ENCODE data around the gene SLC25A25. TPM values are rescaled to one million over a fixed set of nuclear protein-coding genes. Genes with fewer than 3 reads are reported as not detected.

SLC25A25 gene
- total and polyA plus RNA-seq, 10 of the 15 experiments (the other 5 are each of a cell fraction or from before 2014, with no cell fraction given) = 0.04 to 17.1 (median 12.4) TPM; not detected in 1

- H3K36me3 ChIP-seq (ENCODE audit: control insufficient read depth in 2 of 2, insufficient read depth in 2 of 2, low read length in 1 of 2) = no peaks in the 10 kb centered on the region
- no peaks in the 10 kb centered on the region for H4K20me1 ChIP-seq (ENCODE audit: control insufficient read depth, insufficient read depth)
- POLR2A ChIA-PET = interaction anchor here (0.7 kb wide), 2 partner anchors 12 to 55 kb away, joined by 4 to 6 read pairs; no protein-coding TSS in a partner anchor
- SMC1A ChIA-PET (ENCODE audit: uncharacterized antibody, unreplicated experiment) = interaction anchor here (0.6 to 1.1 kb wide), 2 partner anchors 15 to 69 kb away, joined by 3 to 7 read pairs; no protein-coding TSS in a partner anchor
- no peak for DNase-seq (ENCODE audit: low read depth, low spot score)
- H3K4me3 ChIP-seq = no peak overlapping the region
- no peaks in the 10 kb centered on the region for H3K27me3 ChIP-seq (replicated peaks in 1 of 2; ENCODE audit: control insufficient read depth in 2 of 2, insufficient read depth in 2 of 2, low read length in 1 of 2)
- RAD21 ChIA-PET (ENCODE audit: unreplicated experiment) = no interaction called here
- no peak for FAIRE-seq
- intact Hi-C loops (cut with micrococcal nuclease; ENCODE audit: unreplicated experiment) (no loop called here), in situ Hi-C loops (cut with MboI) (no loop called here)
- WGBS (ENCODE audit: insufficient coverage, insufficient replicate concordance, low lambda C conversion rate, missing lambda C conversion rate) = 40% methylated on average over 8 of the region's 8 CpGs
- no peak overlapping the region for H3K27ac ChIP-seq (ENCODE audit: control insufficient read depth, insufficient read depth)
- H3K9ac ChIP-seq (ENCODE audit: control insufficient read depth, insufficient read depth, low read length) = no peak overlapping the region
- ATAC-seq = no peak
- no peaks in the 10 kb centered on the region for H3K9me3 ChIP-seq (replicated peaks; ENCODE audit: control insufficient read depth, insufficient read depth, low read length)
- CTCF ChIA-PET = interaction anchor here (1.0 to 1.3 kb wide), 2 partner anchors 60 to 116 kb away, joined by 3 to 6 read pairs; no protein-coding TSS in a partner anchor
- H3K4me2 ChIP-seq (ENCODE audit: control insufficient read depth, insufficient read depth) = no peak overlapping the region
- H2AFZ ChIP-seq (ENCODE audit: control insufficient read depth, low read depth, low read length) = no peak overlapping the region
- no peaks in the 10 kb centered on the region for H3K79me2 ChIP-seq (ENCODE audit: control insufficient read depth, insufficient read depth, low read length)
- H3K4me1 ChIP-seq (ENCODE audit: control insufficient read depth, insufficient read depth, low read length) = peaks cover 11% of the 10 kb centered on the region
- BruUV-seq (replicated peaks) = no TSS peak
- no peak for TF ChIP-seq MAX (IDR thresholded peaks at IDR 0.05; ENCODE audit: low read depth, low read length)
- TF ChIP-seq IRF3 (IDR thresholded peaks at IDR 0.05) = no peak
- no peak for TF ChIP-seq BCLAF1 (IDR thresholded peaks at IDR 0.05)
- TF ChIP-seq E2F4 (IDR thresholded peaks at IDR 0.05; ENCODE audit: low read depth, low read length) = no peak
- no peak for TF ChIP-seq STAT1 (conservative IDR thresholded peaks at IDR 0.05)
- TF ChIP-seq TCF3 (IDR thresholded peaks at IDR 0.05; ENCODE audit: borderline replicate concordance, insufficient read depth, low read depth, low read length) = no peak
- no peak for TF ChIP-seq MEF2B (IDR thresholded peaks at IDR 0.05; ENCODE audit: partially characterized antibody, poor library complexity, severe bottlenecking)
- TF ChIP-seq TBL1XR1 (IDR thresholded peaks at IDR 0.05; ENCODE audit: low read depth, low read length) = no peak
- TF ChIP-seq IRF4 (IDR thresholded peaks at IDR 0.05; ENCODE audit: low read depth, low read length) = no peak
- TF ChIP-seq MEF2A (IDR thresholded peaks at IDR 0.05; ENCODE audit: insufficient read depth, low read depth, low read length) = no peak
- no peak for TF ChIP-seq REST (IDR thresholded peaks at IDR 0.05; ENCODE audit: low read depth, low read length)
- no peak for TF ChIP-seq JUND (IDR thresholded peaks at IDR 0.05; ENCODE audit: low read depth, low read length)
- TF ChIP-seq SUZ12 (IDR thresholded peaks at IDR 0.05; ENCODE audit: unreplicated experiment) = no peak
- no peak for TF ChIP-seq KLF5 (IDR thresholded peaks at IDR 0.05; ENCODE audit: partially characterized antibody)
- TF ChIP-seq ZNF24 (IDR thresholded peaks at IDR 0.05) = no peak
These were observed 10.2 kb upstream of the SLC25A25 start for GRCh38 chr9:128057724-128058409.

Data from GM12878 (cell line).